RWPE2 (cell line): Measurements from ENCODE around the gene FGF23.

ENCODE experiments used
- ATAC-seq: fragments of 200-7000 bp; cut with Tn5 transposase; 3 replicates; pipeline ENCODE4 v1.9.1; 2021; ENCODE audit warnings: low read depth
- DNase-seq: peaks from one replicate; pipeline ENCODE4 v3.0.0-alpha.2; 2020; ENCODE audit warnings: low spot score
- H3K27ac ChIP-seq: fragments of 450-650 bp; 2 replicates; pipeline ENCODE4 v1.5.1; 2017; ENCODE audit warnings: mild to moderate bottlenecking; ENCODE audit not compliant: poor library complexity, severe bottlenecking
- H3K27me3 ChIP-seq: fragments of 250-450 bp; sonication (Bioruptor Pico); 2 replicates; pipeline ENCODE4 v1.5.1; 2021; ENCODE audit warnings: mild to moderate bottlenecking, moderate library complexity; ENCODE audit not compliant: insufficient read depth, poor library complexity, severe bottlenecking
- H3K36me3 ChIP-seq: fragments of 250-450 bp; sonication (Bioruptor Pico); 2 replicates; pipeline ENCODE4 v1.5.1; 2020; ENCODE audit warnings: low read depth, mild to moderate bottlenecking, moderate library complexity
- H3K4me1 ChIP-seq: fragments of 250-450 bp; sonication (Bioruptor Pico); 2 replicates; pipeline ENCODE4 v1.5.1; 2021; ENCODE audit warnings: mild to moderate bottlenecking, moderate library complexity; ENCODE audit not compliant: insufficient read depth, poor library complexity, severe bottlenecking
- H3K4me3 ChIP-seq: fragments of 250-450 bp; sonication (Bioruptor Pico); 2 replicates; pipeline ENCODE4 v1.5.1; 2021; ENCODE audit warnings: mild to moderate bottlenecking, moderate library complexity; ENCODE audit not compliant: severe bottlenecking
- H3K9me3 ChIP-seq: fragments of 250-450 bp; sonication (Bioruptor Pico); 2 replicates; pipeline ENCODE4 v1.5.1; 2021; ENCODE audit warnings: mild to moderate bottlenecking, moderate library complexity; ENCODE audit not compliant: severe bottlenecking
- CTCF ChIP-seq: fragments of 450-650 bp; IDR thresholded peaks from one replicate; pipeline ENCODE4 v1.5.1; 2017; ENCODE audit warnings: mild to moderate bottlenecking, moderate library complexity; ENCODE audit not compliant: poor library complexity, severe bottlenecking

FGF23 gene

GRCh38 chr12:4388662-4389061 is 9.2 kb upstream of the FGF23 start:
- Histone ChIP-seq H3K36me3 (no peaks in the 10 kb centered on the region), H3K27me3 (peaks cover 4% of the 10 kb centered on the region), H3K27ac (no peak overlapping the region), H3K9me3 (no peaks in the 10 kb centered on the region), H3K4me3 (no peak overlapping the region), H3K4me1 (no peaks in the 10 kb centered on the region)
- no peak for TF ChIP-seq CTCF
- ATAC-seq: no peak
- no peak for DNase-seq

GRCh38 chr12:4388032-4388431 is 8.5 kb upstream of the FGF23 start:
- peaks cover 4% of the 10 kb centered on the region for H3K27me3 ChIP-seq
- no peaks in the 10 kb centered on the region for H3K9me3 ChIP-seq
- H3K36me3 ChIP-seq: no peaks in the 10 kb centered on the region
- H3K4me3 ChIP-seq: no peak overlapping the region
- H3K27ac ChIP-seq: no peak overlapping the region
- DNase-seq (no peak), ATAC-seq (no peak)
- H3K4me1 ChIP-seq: no peaks in the 10 kb centered on the region
- no peak for TF ChIP-seq CTCF

- Histone ChIP-seq H3K4me1 (no peaks in the 10 kb centered on the region), H3K27ac (no peak overlapping the region), H3K9me3 (no peaks in the 10 kb centered on the region), H3K36me3 (no peaks in the 10 kb centered on the region), H3K4me3 (no peak overlapping the region), H3K27me3 (peaks cover 4% of the 10 kb centered on the region)
- no peak for DNase-seq
- no peak for TF ChIP-seq CTCF
- no peak for ATAC-seq
These were observed 8.1 kb upstream of the FGF23 start for GRCh38 chr12:4387607-4388006.

- no peaks in the 10 kb centered on the region for H3K9me3 ChIP-seq
- H3K27ac ChIP-seq: no peak overlapping the region
- H3K4me3 ChIP-seq: no peak overlapping the region
- no peak for ATAC-seq
- H3K4me1 ChIP-seq: no peaks in the 10 kb centered on the region
- peaks cover 4% of the 10 kb centered on the region for H3K27me3 ChIP-seq
- DNase-seq: no peak
- H3K36me3 ChIP-seq: no peaks in the 10 kb centered on the region
- no peak for TF ChIP-seq CTCF
These were observed 7.3 kb upstream of the FGF23 start for GRCh38 chr12:4386801-4387200.

GRCh38 chr12:4383304-4383865 is 3.9 kb upstream of the FGF23 start:
- H3K36me3 ChIP-seq: no peaks in the 10 kb centered on the region
- H3K27me3 ChIP-seq: peaks cover 4% of the 10 kb centered on the region
- ATAC-seq: no peak
- peak; percentile 3 for TF ChIP-seq CTCF
- no peak for DNase-seq
- no peaks in the 10 kb centered on the region for H3K9me3 ChIP-seq
- H3K4me3 ChIP-seq: no peak overlapping the region
- H3K4me1 ChIP-seq: no peaks in the 10 kb centered on the region
- no peak overlapping the region for H3K27ac ChIP-seq
